Upper lobe of left lung (tissue), 6 donors: ENCODE results near the gene SPAG8. TPM values are rescaled to one million over a fixed set of nuclear protein-coding genes. Genes with fewer than 3 reads are reported as not detected.
A peak's percentile ranks its signal among the peaks of the same experiment; 100 is the strongest.

Experiments
- ATAC-seq, 2 donors: fragments of 200-7000 bp; cut with Tn5 transposase; one replicate each; pipeline ENCODE4 v1.9.1; 2022; ENCODE audit warnings: mild to moderate bottlenecking in 2 of 2, moderate library complexity in 2 of 2; ENCODE audit not compliant: low FRiP score in 2 of 2
- DNase-seq, 2 donors: peaks; one replicate each; pipeline ENCODE4 v3.0.0-alpha.2; 2019 to 2020
- H3K27ac ChIP-seq, 4 donors: fragments of 200-600 bp; sonication (generic); one replicate each; pipeline ENCODE4 v1.5.1; 2016 to 2019
- H3K27me3 ChIP-seq, 4 donors: fragments of 200-600 bp; sonication (generic); one replicate each; pipeline ENCODE4 v1.5.1; 2017 to 2019
- H3K36me3 ChIP-seq, 4 donors: fragments of 200-600 bp; sonication (generic); one replicate each; pipeline ENCODE4 v1.5.1; 2016 to 2019
- H3K4me1 ChIP-seq, 4 donors: fragments of 200-600 bp; sonication (generic); one replicate each; pipeline ENCODE4 v1.5.1; 2018 to 2019
- H3K4me3 ChIP-seq, 4 donors: fragments of 200-600 bp; sonication (generic); one replicate each; pipeline ENCODE4 v1.5.1; 2017 to 2019; ENCODE audit warnings: mild to moderate bottlenecking in 2 of 4, moderate library complexity in 1 of 4
- H3K9me3 ChIP-seq, 4 donors: fragments of 200-600 bp; sonication (generic); one replicate each; pipeline ENCODE4 v1.5.1; 2018 to 2019
- CTCF ChIP-seq, 6 experiments: fragments of 450-650 bp in 4 of 6; fragments of 200-600 bp in 2 of 6; sonication (generic) in 2 of 6; IDR thresholded peaks; one replicate each; pipeline ENCODE4 v1.5.1; 2016 to 2019; ENCODE audit warnings: antibody characterized with exemption in 6 of 6
- EP300 ChIP-seq, 4 donors: sonication (generic); formaldehyde crosslinking; IDR thresholded peaks; one replicate each; pipeline ENCODE4 v1.5.1; 2017; ENCODE audit warnings: antibody characterized with exemption in 4 of 4, control low read depth in 2 of 4
- POLR2A ChIP-seq, 4 donors: fragments of 450-650 bp; IDR thresholded peaks; one replicate each; pipeline ENCODE4 v1.5.1; 2016 to 2017; ENCODE audit warnings: antibody characterized with exemption in 4 of 4, mild to moderate bottlenecking in 2 of 4
- POLR2AphosphoS5 ChIP-seq, 2 donors: sonication (generic); formaldehyde crosslinking; IDR thresholded peaks; one replicate each; pipeline ENCODE4 v1.5.1; 2017; ENCODE audit warnings: antibody characterized with exemption in 2 of 2
- WGBS, 2 donors: methylation state at CpG; one replicate each; pipeline ENCODE4 v1.1.5; 2017 to 2018; 5-methylcytosine and 5-hydroxymethylcytosine counted together
- total RNA-seq, 6 donors: library from RNA; depleted of rRNA in 4 of 6; stranded (reverse); fragments of >200 nt in 4 of 6; gene quantifications; one replicate each; pipeline versions ENCODE4 v1.1.0 to v1.2.1, GENCODE V29; 2016 to 2021
- donor health status: DM: no; HTN: no; CAD: no; lungs with moderate emphysema.
- donor health status: DM: no; HTN: yes; CAD: no; lungs with severe emphysema.

Gene SPAG8
- total RNA-seq, 6 donors from 2014 or later, result 2.5 to 43.0 (median 13.3) TPM

- H3K4me1 ChIP-seq, result peaks cover 23 to 36% (median 26%) of the 10 kb centered on the region in 4 donors
- no peaks in the 10 kb centered on the region for H3K36me3 ChIP-seq
- ATAC-seq (no peak), DNase-seq (peak in 1 of 2 donors; percentile 58)
- H3K27me3 ChIP-seq, result no peaks in the 10 kb centered on the region
- no peak overlapping the region for H3K4me3 ChIP-seq
- H3K9me3 ChIP-seq, result no peaks in the 10 kb centered on the region
- WGBS, 2 donors, result 93 to 97% methylated on average over 12 to 15 of the region's 15 CpGs
- no peak for TF ChIP-seq CTCF (IDR thresholded peaks at IDR 0.05)
- no peak for TF ChIP-seq POLR2AphosphoS5 (IDR thresholded peaks at IDR 0.05)
- TF ChIP-seq POLR2A (IDR thresholded peaks at IDR 0.05), result no peak
- no peak for TF ChIP-seq EP300 (IDR thresholded peaks at IDR 0.05)
- H3K27ac ChIP-seq, result no peak overlapping the region
Measured at GRCh38 chr9:35840881-35841644, 29.0 kb upstream of the SPAG8 start.

GRCh38 chr9:35839926-35840325, 27.9 kb upstream of the SPAG8 start:
- Histone ChIP-seq H3K4me3 (no peak overlapping the region), H3K4me1 (peaks cover 12 to 33% (median 21%) of the 10 kb centered on the region in 4 donors), H3K9me3 (no peaks in the 10 kb centered on the region), H3K27me3 (no peaks in the 10 kb centered on the region), H3K27ac (no peak overlapping the region), H3K36me3 (no peaks in the 10 kb centered on the region)
- DNase-seq, result no peak
- WGBS, 2 donors, result 84 to 87% methylated on average over 5 of the region's 5 CpGs
- no peak for ATAC-seq
- no peak for TF ChIP-seq POLR2A (IDR thresholded peaks at IDR 0.05)
- no peak for TF ChIP-seq CTCF (IDR thresholded peaks at IDR 0.05)
- TF ChIP-seq EP300 (IDR thresholded peaks at IDR 0.05), result no peak
- TF ChIP-seq POLR2AphosphoS5 (IDR thresholded peaks at IDR 0.05), result no peak

GRCh38 chr9:35836595-35836994, 24.5 kb upstream of the SPAG8 start:
- no peak for TF ChIP-seq POLR2A (IDR thresholded peaks at IDR 0.05)
- no peak for TF ChIP-seq EP300 (IDR thresholded peaks at IDR 0.05)
- no peak for TF ChIP-seq POLR2AphosphoS5 (IDR thresholded peaks at IDR 0.05)
- TF ChIP-seq CTCF (IDR thresholded peaks at IDR 0.05), result no peak
- WGBS, 2 donors, result 91 to 96% methylated on average over 5 of the region's 5 CpGs
- DNase-seq, result no peak
- Histone ChIP-seq H3K27me3 (no peaks in the 10 kb centered on the region), H3K4me3 (no peak overlapping the region), H3K9me3 (no peaks in the 10 kb centered on the region), H3K27ac (peak overlapping the region in 1 of 4 donors; percentile 23), H3K4me1 (peaks cover 19 to 39% (median 29%) of the 10 kb centered on the region in 4 donors), H3K36me3 (no peaks in the 10 kb centered on the region)
- ATAC-seq, result no peak

GRCh38 chr9:35835766-35836165, 23.7 kb upstream of the SPAG8 start:
- no peak for DNase-seq
- WGBS, 2 donors, result 71 to 73% methylated on average over 2 of the region's 2 CpGs
- peak overlapping the region in 1 of 4 donors; percentile 23 for H3K27ac ChIP-seq
- no peak for ATAC-seq
- peaks cover 23 to 40% (median 31%) of the 10 kb centered on the region in 4 donors for H3K4me1 ChIP-seq
- no peaks in the 10 kb centered on the region for H3K27me3 ChIP-seq
- no peak overlapping the region for H3K4me3 ChIP-seq
- no peaks in the 10 kb centered on the region for H3K36me3 ChIP-seq
- TF ChIP-seq POLR2A (IDR thresholded peaks at IDR 0.05) (no peak), CTCF (IDR thresholded peaks at IDR 0.05) (no peak), POLR2AphosphoS5 (IDR thresholded peaks at IDR 0.05) (no peak), EP300 (IDR thresholded peaks at IDR 0.05) (no peak)
- no peaks in the 10 kb centered on the region for H3K9me3 ChIP-seq
